ENCODE results near the gene CTCFL. TPM values are rescaled to one million over a fixed set of nuclear protein-coding genes. Genes with fewer than 3 reads are reported as not detected.

The CTCFL gene
- total RNA-seq, 1 experiment from 2014 or later: not detected

- Histone ChIP-seq H3K27ac (no peak overlapping the region), H3K9me2 (ENCODE audit: insufficient read depth) (no peaks in the 10 kb centered on the region), H3K4me3 (no peak overlapping the region), H4K20me1 (ENCODE audit: insufficient read depth) (no peaks in the 10 kb centered on the region), H3K9me3 (ENCODE audit: insufficient read depth, low read depth) (no peaks in the 10 kb centered on the region), H3K4me2 (no peak overlapping the region), H2AFZ (no peak overlapping the region), H3K4me1 (replicated peaks; ENCODE audit: insufficient read depth) (no peaks in the 10 kb centered on the region), H3K79me2 (ENCODE audit: low read depth) (no peaks in the 10 kb centered on the region), H3K36me3 (ENCODE audit: low read depth) (no peaks in the 10 kb centered on the region), H3F3A (ENCODE audit: insufficient read depth, low read depth) (no peaks in the 10 kb centered on the region), H3K27me3 (ENCODE audit: insufficient read depth, low read depth) (peaks cover 84% of the 10 kb centered on the region)
- intact Hi-C loops (cut with micrococcal nuclease; ENCODE audit: unreplicated experiment): no loop called here
- TF ChIP-seq, protein P1, sequence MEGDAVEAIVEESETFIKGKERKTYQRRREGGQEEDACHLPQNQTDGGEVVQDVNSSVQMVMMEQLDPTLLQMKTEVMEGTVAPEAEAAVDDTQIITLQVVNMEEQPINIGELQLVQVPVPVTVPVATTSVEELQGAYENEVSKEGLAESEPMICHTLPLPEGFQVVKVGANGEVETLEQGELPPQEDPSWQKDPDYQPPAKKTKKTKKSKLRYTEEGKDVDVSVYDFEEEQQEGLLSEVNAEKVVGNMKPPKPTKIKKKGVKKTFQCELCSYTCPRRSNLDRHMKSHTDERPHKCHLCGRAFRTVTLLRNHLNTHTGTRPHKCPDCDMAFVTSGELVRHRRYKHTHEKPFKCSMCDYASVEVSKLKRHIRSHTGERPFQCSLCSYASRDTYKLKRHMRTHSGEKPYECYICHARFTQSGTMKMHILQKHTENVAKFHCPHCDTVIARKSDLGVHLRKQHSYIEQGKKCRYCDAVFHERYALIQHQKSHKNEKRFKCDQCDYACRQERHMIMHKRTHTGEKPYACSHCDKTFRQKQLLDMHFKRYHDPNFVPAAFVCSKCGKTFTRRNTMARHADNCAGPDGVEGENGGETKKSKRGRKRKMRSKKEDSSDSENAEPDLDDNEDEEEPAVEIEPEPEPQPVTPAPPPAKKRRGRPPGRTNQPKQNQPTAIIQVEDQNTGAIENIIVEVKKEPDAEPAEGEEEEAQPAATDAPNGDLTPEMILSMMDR (conservative IDR thresholded peaks at IDR 0.05): no peak
- no peak for TF ChIP-seq EZH2 (IDR thresholded peaks at IDR 0.05; ENCODE audit: low read depth)
- ChIA-PET CTCF (no interaction called here), POLR2A (ENCODE audit: unreplicated experiment) (no interaction called here)
- no TSS peak for BruUV-seq (replicated peaks)
- no peak for DNase-seq
These were observed 21.2 kb upstream of the CTCFL start for GRCh38 chr20:57545927-57546662.

DNA sequence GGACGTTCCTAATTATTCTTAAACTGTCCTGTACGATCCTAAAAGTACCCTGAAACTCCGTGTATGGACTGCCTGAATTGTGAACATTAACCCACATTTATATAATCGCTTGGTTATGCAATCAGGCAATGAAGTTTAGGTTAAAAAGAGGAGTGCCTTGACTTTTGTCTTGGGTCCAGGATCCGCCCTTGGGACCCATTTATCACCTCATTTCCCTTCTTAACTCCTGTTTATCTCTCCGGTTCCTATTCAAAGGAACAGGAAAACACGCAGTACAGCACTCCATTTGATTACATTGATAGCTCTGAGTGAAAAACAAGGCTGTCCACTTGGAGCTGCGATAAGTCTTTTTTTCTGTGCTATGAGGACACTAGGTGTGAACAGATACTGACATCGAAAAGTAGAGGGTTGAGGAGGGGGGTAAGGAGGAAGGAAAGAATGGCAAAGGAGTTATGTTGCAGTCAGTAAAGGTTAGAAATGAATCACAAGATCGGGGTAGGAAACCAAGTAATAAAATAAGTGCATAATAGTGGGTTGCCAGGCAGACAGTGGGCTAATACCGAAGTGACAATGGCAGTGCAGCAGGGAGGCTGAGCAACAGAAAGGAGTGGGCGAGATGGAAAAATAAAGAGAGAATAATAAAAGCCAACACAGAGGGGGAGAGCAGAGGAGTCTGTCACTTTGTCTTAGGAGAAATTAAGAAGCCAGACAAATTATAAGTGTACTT, 20.1 kb upstream of the CTCFL start:
- CTCF ChIA-PET: no interaction called here
- POLR2A ChIA-PET (ENCODE audit: unreplicated experiment): no interaction called here
- H3K4me3 ChIP-seq: no peak overlapping the region
- H3K9me3 ChIP-seq (ENCODE audit: insufficient read depth, low read depth): no peaks in the 10 kb centered on the region
- H4K20me1 ChIP-seq (ENCODE audit: insufficient read depth): no peaks in the 10 kb centered on the region
- peaks cover 87% of the 10 kb centered on the region for H3K27me3 ChIP-seq (ENCODE audit: insufficient read depth, low read depth)
- intact Hi-C loops (cut with micrococcal nuclease; ENCODE audit: unreplicated experiment): no loop called here
- no TSS peak for BruUV-seq (replicated peaks)
- H3K79me2 ChIP-seq (ENCODE audit: low read depth): no peaks in the 10 kb centered on the region
- H3F3A ChIP-seq (ENCODE audit: insufficient read depth, low read depth): no peaks in the 10 kb centered on the region
- no peaks in the 10 kb centered on the region for H3K9me2 ChIP-seq (ENCODE audit: insufficient read depth)
- no peak overlapping the region for H3K27ac ChIP-seq
- TF ChIP-seq, protein P1 (conservative IDR thresholded peaks at IDR 0.05): no peak
- no peak for TF ChIP-seq EZH2 (IDR thresholded peaks at IDR 0.05; ENCODE audit: low read depth)
- H3K4me2 ChIP-seq: no peak overlapping the region
- H3K4me1 ChIP-seq (replicated peaks; ENCODE audit: insufficient read depth): no peaks in the 10 kb centered on the region
- no peak overlapping the region for H2AFZ ChIP-seq
- DNase-seq: no peak
- H3K36me3 ChIP-seq (ENCODE audit: low read depth): no peaks in the 10 kb centered on the region

- Histone ChIP-seq H2AFZ (no peak overlapping the region), H3K9me3 (ENCODE audit: insufficient read depth, low read depth) (no peaks in the 10 kb centered on the region), H3K36me3 (ENCODE audit: low read depth) (no peaks in the 10 kb centered on the region), H3K4me3 (no peak overlapping the region), H3K9me2 (ENCODE audit: insufficient read depth) (no peaks in the 10 kb centered on the region), H3K27me3 (ENCODE audit: insufficient read depth, low read depth) (peaks cover 88% of the 10 kb centered on the region), H3K27ac (no peak overlapping the region), H4K20me1 (ENCODE audit: insufficient read depth) (no peaks in the 10 kb centered on the region), H3F3A (ENCODE audit: insufficient read depth, low read depth) (no peaks in the 10 kb centered on the region), H3K4me2 (no peak overlapping the region), H3K79me2 (ENCODE audit: low read depth) (no peaks in the 10 kb centered on the region), H3K4me1 (replicated peaks; ENCODE audit: insufficient read depth) (no peaks in the 10 kb centered on the region)
- no peak for TF ChIP-seq EZH2 (IDR thresholded peaks at IDR 0.05; ENCODE audit: low read depth)
- TF ChIP-seq, protein P1 (conservative IDR thresholded peaks at IDR 0.05): no peak
- no TSS peak for BruUV-seq (replicated peaks)
- ChIA-PET CTCF (no interaction called here), POLR2A (ENCODE audit: unreplicated experiment) (no interaction called here)
- intact Hi-C loops (cut with micrococcal nuclease; ENCODE audit: unreplicated experiment): no loop called here
- DNase-seq: no peak
These were observed 18.8 kb upstream of the CTCFL start for GRCh38 chr20:57543754-57544153.
